Naive B cell (primary cell): Measurements from ENCODE around the gene RAP2B. TPM values are rescaled to one million over a fixed set of nuclear protein-coding genes. Genes with fewer than 3 reads are reported as not detected.
A peak's percentile ranks its signal among the peaks of the same experiment; 100 is the strongest.
"Not testable (repeated sequence)": the region's sequence is repeated elsewhere in the genome, so short reads cannot be mapped to it uniquely, and the experiment has no call there.

Experiments used
- ATAC-seq, 2 donors: fragments of 150-1000 bp; cut with Tn5 transposase; 2 replicates each; pipeline ENCODE4 v1.10.0; 2021; ENCODE audit warnings: low read depth in 2 of 2, mild to moderate bottlenecking in 2 of 2, moderate library complexity in 2 of 2
- DNase-seq: peaks from one replicate; pipeline ENCODE4 v3.0.0; 2022
- H3K27ac Mint-ChIP-seq, 6 donors: one replicate each; pipeline ENCODE4 v1.8.0; 2020 to 2022; ENCODE audit warnings: mild to moderate bottlenecking in 6 of 6, mixed read lengths in 6 of 6, moderate library complexity in 5 of 6, inconsistent platforms in 2 of 6
- H3K27me3 Mint-ChIP-seq, 3 donors: one replicate each; pipeline ENCODE4 v1.8.0; 2021 to 2022; ENCODE audit warnings: mixed read lengths in 3 of 3, mild to moderate bottlenecking in 1 of 3
- H3K36me3 Mint-ChIP-seq, 2 donors: one replicate each; pipeline ENCODE4 v1.8.0; 2020 to 2022; ENCODE audit warnings: mixed read lengths in 2 of 2, inconsistent platforms in 1 of 2, mild to moderate bottlenecking in 1 of 2
- H3K4me1 Mint-ChIP-seq, 3 donors: one replicate each; pipeline ENCODE4 v1.8.0; 2020 to 2022; ENCODE audit warnings: mixed read lengths in 3 of 3, inconsistent platforms in 1 of 3, mild to moderate bottlenecking in 1 of 3, moderate library complexity in 1 of 3
- H3K4me3 Mint-ChIP-seq, 8 donors: one replicate each; pipeline ENCODE4 v1.8.0; 2020 to 2022; ENCODE audit warnings: mild to moderate bottlenecking in 8 of 8, mixed read lengths in 8 of 8, moderate library complexity in 8 of 8, inconsistent platforms in 2 of 8
- H3K9me3 Mint-ChIP-seq, 7 donors: one replicate each; pipeline ENCODE4 v1.8.0; 2020 to 2022; ENCODE audit warnings: mixed read lengths in 7 of 7, mild to moderate bottlenecking in 5 of 7, inconsistent platforms in 2 of 7, moderate library complexity in 1 of 7
- polyA plus RNA-seq, 6 donors: library from polyadenylated mRNA; unstranded; fragments of 300-500 nt; fragmentation: Illumina TruSeq; gene quantifications; one replicate each; pipeline ENCODE4 v1.2.3, GENCODE V29; 2021; ENCODE audit warnings: low read depth in 6 of 6

RAP2B gene
- polyA plus RNA-seq, 6 donors from 2014 or later, result 5.4 to 9.3 (median 7.5) TPM

DNA sequence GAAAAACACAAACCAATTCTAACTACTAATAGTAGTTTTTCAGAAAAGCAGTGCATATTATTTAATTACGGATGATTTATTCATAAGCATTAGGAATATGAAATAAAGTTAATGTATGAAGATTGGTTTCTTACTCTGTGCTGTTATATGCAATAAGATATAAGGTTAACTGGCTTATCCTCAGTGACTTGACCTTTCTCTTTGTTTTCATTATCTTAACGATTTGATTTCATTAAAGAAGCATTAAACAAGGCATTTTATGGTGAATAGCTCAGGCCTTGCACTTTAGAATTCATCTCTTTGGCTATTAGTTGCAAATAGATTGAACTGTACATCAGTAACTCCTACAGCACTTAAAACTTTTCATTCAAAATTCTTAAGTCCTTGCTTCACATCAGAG, 28.9 kb downstream of the RAP2B start:
- Mint-ChIP-seq H3K4me3 (no peak overlapping the region), H3K27ac (no peak overlapping the region), H3K9me3 (no peaks in the 10 kb centered on the region), H3K4me1 (peaks cover 0 to under 1% (median under 1%) of the 10 kb centered on the region in 3 donors), H3K36me3 (no peaks in the 10 kb centered on the region), H3K27me3 (no peaks in the 10 kb centered on the region)
- no peak for ATAC-seq
- DNase-seq, result no peak

DNA sequence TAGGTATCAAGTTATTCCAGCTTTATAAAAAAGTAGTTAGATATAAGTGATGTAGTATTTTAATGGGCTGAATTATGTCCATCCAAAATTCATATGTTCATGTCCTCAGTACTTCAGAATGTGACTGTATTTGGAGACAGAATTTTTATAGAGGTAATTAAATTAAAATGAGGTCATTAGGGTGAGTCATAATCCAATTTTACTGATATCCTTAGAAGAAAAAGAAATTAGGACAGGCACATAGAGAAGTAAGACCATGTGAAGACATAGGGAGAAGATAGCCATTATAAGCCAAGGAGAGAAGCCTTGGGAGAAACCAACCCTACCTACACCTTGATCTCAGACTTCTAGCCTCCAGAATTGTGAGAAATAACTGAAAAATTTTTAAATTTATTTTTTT, 30.3 kb downstream of the RAP2B start:
- Mint-ChIP-seq H3K9me3 (no peaks in the 10 kb centered on the region), H3K27me3 (no peaks in the 10 kb centered on the region), H3K4me3 (no peak overlapping the region), H3K4me1 (no peaks in the 10 kb centered on the region), H3K27ac (no peak overlapping the region), H3K36me3 (no peaks in the 10 kb centered on the region)
- DNase-seq (no peak), ATAC-seq (no peak)

- H3K27me3 Mint-ChIP-seq, H3K4me3 Mint-ChIP-seq, DNase-seq, ATAC-seq, H3K9me3 Mint-ChIP-seq, H3K4me1 Mint-ChIP-seq, H3K36me3 Mint-ChIP-seq: not testable (repeated sequence)
- H3K27ac Mint-ChIP-seq, result peak overlapping the region in 2 of 6 donors; percentile 11 to 15
Measured at GRCh38 chr3:153193786-153194476, 31.9 kb downstream of the RAP2B start.

DNA sequence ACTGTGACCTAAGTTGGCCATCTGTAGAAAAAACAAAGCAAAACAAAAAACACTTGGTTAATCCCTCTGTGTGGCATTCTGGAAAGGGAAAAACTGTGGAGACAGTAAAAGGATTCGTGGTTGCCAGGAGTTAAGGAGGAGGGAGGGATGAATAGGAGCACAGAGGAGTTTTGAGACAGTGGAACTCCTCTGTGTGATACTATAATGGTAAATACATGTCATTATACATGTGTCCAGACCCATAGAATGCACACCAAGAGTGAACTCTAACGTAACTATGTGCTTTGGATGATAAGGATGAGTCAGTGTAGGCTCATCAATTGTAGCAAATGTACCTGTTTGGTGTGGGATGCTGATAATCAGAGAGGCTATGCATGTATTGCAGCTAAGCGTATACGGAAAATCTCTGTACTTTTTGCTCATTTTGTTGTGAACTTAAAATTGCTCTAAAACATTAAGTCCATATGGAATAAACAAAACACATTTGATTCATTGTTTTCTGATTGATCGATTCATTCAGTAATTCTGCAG, 33.4 kb downstream of the RAP2B start:
- no peaks in the 10 kb centered on the region for H3K9me3 Mint-ChIP-seq
- no peaks in the 10 kb centered on the region for H3K4me1 Mint-ChIP-seq
- no peak overlapping the region for H3K27ac Mint-ChIP-seq
- ATAC-seq (no peak), DNase-seq (no peak)
- H3K27me3 Mint-ChIP-seq, result no peaks in the 10 kb centered on the region
- H3K4me3 Mint-ChIP-seq, result no peak overlapping the region
- no peaks in the 10 kb centered on the region for H3K36me3 Mint-ChIP-seq

DNA sequence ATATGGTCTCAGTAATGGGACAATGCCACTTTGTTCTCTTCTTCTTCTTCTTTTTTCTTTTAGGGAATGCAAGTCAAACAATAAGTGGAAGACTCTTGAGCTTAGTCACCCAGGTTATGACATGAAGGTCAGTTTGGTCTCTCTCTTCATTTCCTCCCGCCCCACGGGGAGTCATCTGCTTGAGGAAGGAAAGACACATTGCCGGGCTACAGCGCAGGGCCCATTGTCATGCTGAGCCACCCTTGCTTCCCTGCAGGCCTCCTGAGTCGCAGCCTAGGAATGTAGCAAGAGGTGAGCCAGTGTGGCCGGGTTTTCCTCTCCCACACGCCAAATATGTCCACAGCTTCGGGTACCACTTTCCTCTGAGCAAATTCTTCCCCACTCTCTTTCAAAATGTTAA, 47.6 kb downstream of the RAP2B start:
- no peak for DNase-seq
- ATAC-seq, result no peak
- Mint-ChIP-seq H3K9me3 (no peaks in the 10 kb centered on the region), H3K4me1 (peaks cover 0 to 3% (median 0%) of the 10 kb centered on the region in 3 donors), H3K36me3 (no peaks in the 10 kb centered on the region), H3K27ac (no peak overlapping the region), H3K4me3 (peak overlapping the region in 1 of 8 donors; percentile 17), H3K27me3 (no peaks in the 10 kb centered on the region)

DNA sequence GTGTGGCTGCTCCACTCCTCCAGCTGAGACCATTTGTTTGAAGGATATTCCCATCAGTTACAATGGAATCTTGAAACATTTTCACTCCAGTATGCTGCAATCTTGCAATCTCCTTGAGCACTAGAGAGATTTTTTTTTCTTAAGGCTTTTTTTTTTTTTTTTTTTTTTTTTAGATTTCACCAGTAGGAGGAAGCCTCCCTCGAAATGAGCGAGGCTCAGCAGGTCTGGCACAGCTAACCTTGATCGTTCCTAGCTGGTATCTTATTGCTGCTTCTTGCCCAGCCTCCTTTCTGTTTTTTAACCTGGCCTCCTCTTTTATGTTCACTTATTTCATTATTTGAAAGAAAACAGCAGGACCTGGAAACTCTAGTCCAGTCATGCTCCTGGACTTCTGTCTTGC, 48.1 kb downstream of the RAP2B start:
- no peak overlapping the region for H3K4me3 Mint-ChIP-seq
- ATAC-seq, result no peak
- no peaks in the 10 kb centered on the region for H3K36me3 Mint-ChIP-seq
- H3K27ac Mint-ChIP-seq, result peak overlapping the region in 1 of 6 donors; percentile 19
- no peaks in the 10 kb centered on the region for H3K27me3 Mint-ChIP-seq
- peaks cover 0 to 3% (median 0%) of the 10 kb centered on the region in 3 donors for H3K4me1 Mint-ChIP-seq
- no peaks in the 10 kb centered on the region for H3K9me3 Mint-ChIP-seq
- DNase-seq, result no peak

GRCh38 chr3:153210660-153211059, 48.6 kb downstream of the RAP2B start:
- no peak overlapping the region for H3K27ac Mint-ChIP-seq
- H3K36me3 Mint-ChIP-seq, result no peaks in the 10 kb centered on the region
- H3K4me3 Mint-ChIP-seq, result no peak overlapping the region
- no peaks in the 10 kb centered on the region for H3K9me3 Mint-ChIP-seq
- no peak for ATAC-seq
- H3K27me3 Mint-ChIP-seq, result no peaks in the 10 kb centered on the region
- H3K4me1 Mint-ChIP-seq, result peaks cover 0 to 3% (median 0%) of the 10 kb centered on the region in 3 donors
- DNase-seq, result no peak

DNA sequence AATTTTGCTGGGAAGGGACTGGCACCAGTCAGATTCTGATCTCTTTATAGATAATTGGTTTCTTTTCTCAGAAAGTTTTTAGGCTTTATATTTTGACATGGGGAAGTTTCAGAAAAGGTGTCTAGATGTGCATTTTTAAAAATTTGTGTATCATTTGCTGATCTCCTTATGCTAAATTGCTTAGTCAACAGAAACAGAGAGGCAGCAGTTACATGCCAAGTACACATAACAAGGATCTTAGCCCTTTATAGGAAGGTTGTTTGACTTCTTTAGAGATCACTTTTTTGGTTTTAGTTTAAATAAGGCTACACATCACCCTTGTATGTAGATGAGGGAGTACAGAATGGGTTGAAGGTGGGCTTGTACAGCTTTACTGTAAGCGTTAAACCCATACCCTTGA, 53.5 kb downstream of the RAP2B start:
- ATAC-seq (no peak), DNase-seq (no peak)
- peaks cover 0 to 5% (median 0%) of the 10 kb centered on the region in 7 donors for H3K9me3 Mint-ChIP-seq
- H3K4me1 Mint-ChIP-seq, result peaks cover 13 to 17% (median 17%) of the 10 kb centered on the region in 3 donors
- H3K27ac Mint-ChIP-seq, result no peak overlapping the region
- H3K27me3 Mint-ChIP-seq, result no peaks in the 10 kb centered on the region
- H3K4me3 Mint-ChIP-seq, result no peak overlapping the region
- H3K36me3 Mint-ChIP-seq, result no peaks in the 10 kb centered on the region

- no peak overlapping the region for H3K27ac Mint-ChIP-seq
- no peaks in the 10 kb centered on the region for H3K27me3 Mint-ChIP-seq
- ATAC-seq (no peak), DNase-seq (no peak)
- peaks cover 15 to 22% (median 19%) of the 10 kb centered on the region in 3 donors for H3K4me1 Mint-ChIP-seq
- peaks cover 0 to 5% (median 0%) of the 10 kb centered on the region in 7 donors for H3K9me3 Mint-ChIP-seq
- no peaks in the 10 kb centered on the region for H3K36me3 Mint-ChIP-seq
- no peak overlapping the region for H3K4me3 Mint-ChIP-seq
Measured at GRCh38 chr3:153215966-153216365, 53.9 kb downstream of the RAP2B start.

GRCh38 chr3:153216928-153217327, 54.9 kb downstream of the RAP2B start:
- no peak overlapping the region for H3K27ac Mint-ChIP-seq
- H3K27me3 Mint-ChIP-seq, result no peaks in the 10 kb centered on the region
- DNase-seq (no peak), ATAC-seq (no peak)
- H3K4me1 Mint-ChIP-seq, result peaks cover 22 to 32% (median 26%) of the 10 kb centered on the region in 3 donors
- peaks cover 0 to 5% (median 0%) of the 10 kb centered on the region in 7 donors for H3K9me3 Mint-ChIP-seq
- H3K36me3 Mint-ChIP-seq, result no peaks in the 10 kb centered on the region
- peak overlapping the region in 1 of 8 donors; percentile 57 for H3K4me3 Mint-ChIP-seq

GRCh38 chr3:153219146-153219545, 57.1 kb downstream of the RAP2B start:
- peaks cover 25 to 41% (median 35%) of the 10 kb centered on the region in 3 donors for H3K4me1 Mint-ChIP-seq
- H3K27me3 Mint-ChIP-seq, result no peaks in the 10 kb centered on the region
- H3K9me3 Mint-ChIP-seq, result peaks cover 0 to 5% (median 0%) of the 10 kb centered on the region in 7 donors
- DNase-seq (no peak), ATAC-seq (no peak)
- peak overlapping the region in 4 of 6 donors; percentile 29 to 81 (median 56) for H3K27ac Mint-ChIP-seq
- no peaks in the 10 kb centered on the region for H3K36me3 Mint-ChIP-seq
- no peak overlapping the region for H3K4me3 Mint-ChIP-seq
